ENCODE data around the gene RBM33.

RBM33 gene

DNA sequence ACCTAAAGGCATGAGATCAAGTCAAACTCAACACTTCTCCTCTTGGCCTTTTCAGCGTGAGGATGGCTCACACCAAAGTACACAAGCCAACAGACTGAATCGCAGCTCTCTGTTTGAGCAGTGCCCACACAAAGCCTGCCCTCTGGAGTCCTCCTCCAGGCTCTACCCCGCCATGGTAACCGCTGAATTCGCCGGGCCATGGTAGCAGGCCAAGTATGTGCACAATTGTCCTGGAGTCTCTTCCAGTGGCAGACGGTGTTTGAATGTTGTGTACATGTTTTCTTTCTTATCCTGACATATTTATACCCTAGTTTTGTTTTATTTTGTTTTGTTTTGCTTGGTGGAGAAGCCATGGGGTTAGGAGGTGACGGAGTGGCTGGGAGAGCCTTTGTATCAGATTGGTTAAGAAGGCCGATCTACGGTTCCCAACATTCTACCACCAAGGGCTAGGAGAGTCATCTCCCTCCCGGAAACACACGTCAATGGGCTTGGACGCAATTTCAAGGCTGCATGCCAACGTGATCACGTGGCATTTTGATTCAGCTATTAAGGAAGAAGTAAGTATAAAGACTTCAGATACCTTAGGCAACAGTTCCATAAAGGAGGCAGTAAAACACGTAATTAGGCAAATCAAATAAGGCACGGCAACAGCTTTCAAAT lies 179.9 kb downstream of the RBM33 start:
- Histone ChIP-seq H3K27me3 (ENCODE audit: control insufficient read depth, insufficient read depth, low read length) (no peaks in the 10 kb centered on the region), H3K4me3 (ENCODE audit: low read length) (no peak overlapping the region), H3K36me3 (ENCODE audit: control insufficient read depth, insufficient read depth, low read length) (no peaks in the 10 kb centered on the region), H3K9ac (ENCODE audit: low read length) (no peak overlapping the region), H3K9me3 (ENCODE audit: control insufficient read depth, low read length) (no peaks in the 10 kb centered on the region), H3K4me1 (ENCODE audit: control insufficient read depth, insufficient read depth, low read length) (peaks cover 20% of the 10 kb centered on the region)

DNA sequence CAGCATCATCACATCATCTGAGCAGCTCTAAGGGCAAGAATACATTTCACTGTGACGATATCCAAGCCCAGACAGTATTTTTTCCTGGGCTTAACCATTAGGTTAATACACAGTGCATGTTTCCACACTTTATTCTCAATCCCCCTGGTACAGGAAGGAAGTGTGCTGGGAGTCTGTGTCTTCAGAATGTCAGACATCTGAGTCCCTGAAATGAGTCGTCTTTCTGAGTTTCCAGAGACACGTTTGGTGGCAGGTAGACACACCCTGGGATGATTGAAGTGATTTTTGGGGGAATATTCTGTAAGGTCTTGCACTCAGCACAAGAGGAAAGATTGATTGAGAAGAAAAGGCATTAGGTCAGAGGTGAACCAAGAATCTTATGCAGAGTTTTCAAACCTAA lies 180.9 kb downstream of the RBM33 start:
- Histone ChIP-seq H3K9ac (ENCODE audit: low read length) (no peak overlapping the region), H3K4me1 (ENCODE audit: control insufficient read depth, insufficient read depth, low read length) (peaks cover 20% of the 10 kb centered on the region), H3K36me3 (ENCODE audit: control insufficient read depth, insufficient read depth, low read length) (no peaks in the 10 kb centered on the region), H3K9me3 (ENCODE audit: control insufficient read depth, low read length) (no peaks in the 10 kb centered on the region), H3K27me3 (ENCODE audit: control insufficient read depth, insufficient read depth, low read length) (peaks cover under 1% of the 10 kb centered on the region), H3K4me3 (ENCODE audit: low read length) (no peak overlapping the region)

- Histone ChIP-seq H3K27me3 (ENCODE audit: control insufficient read depth, insufficient read depth, low read length) (peaks cover 5% of the 10 kb centered on the region), H3K9me3 (ENCODE audit: control insufficient read depth, low read length) (no peaks in the 10 kb centered on the region), H3K36me3 (ENCODE audit: control insufficient read depth, insufficient read depth, low read length) (no peaks in the 10 kb centered on the region), H3K9ac (ENCODE audit: low read length) (no peak overlapping the region), H3K4me1 (ENCODE audit: control insufficient read depth, insufficient read depth, low read length) (peaks cover 12% of the 10 kb centered on the region), H3K4me3 (ENCODE audit: low read length) (no peak overlapping the region)
Measured at GRCh38 chr7:155829796-155830470, 185.5 kb downstream of the RBM33 start.
